Esophagus mucosa (tissue), 1 donor: ENCODE data around the gene SLC37A1. TPM values are rescaled to one million over a fixed set of nuclear protein-coding genes. Genes with fewer than 3 reads are reported as not detected.
A peak's percentile ranks its signal among the peaks of the same experiment; 100 is the strongest.

ENCODE experiments used
- ATAC-seq: fragments of 200-7000 bp; cut with Tn5 transposase; one replicate; pipeline ENCODE4 v1.9.1; 2020
- total RNA-seq: library from RNA; stranded (reverse); gene quantifications from one replicate; pipeline ENCODE4 v1.2.4, GENCODE V29; 2023
- donor health status: DM: yes; HTN: yes; CAD: no.

Gene SLC37A1
- total RNA-seq, 1 donor from 2014 or later: 13.9 TPM

- no peak for ATAC-seq
These were observed 16.5 kb downstream of the SLC37A1 start for GRCh38 chr21:42530167-42530518.

- ATAC-seq: no peak
These were observed 18.1 kb downstream of the SLC37A1 start for GRCh38 chr21:42531771-42532170.

GRCh38 chr21:42532466-42533181 lies 19.0 kb downstream of the SLC37A1 start:
- ATAC-seq: peak; percentile 13

GRCh38 chr21:42533306-42533962 lies 19.8 kb downstream of the SLC37A1 start:
- no peak for ATAC-seq

GRCh38 chr21:42533963-42534355 lies 20.3 kb downstream of the SLC37A1 start:
- ATAC-seq: no peak

GRCh38 chr21:42534421-42535378 lies 21.0 kb downstream of the SLC37A1 start:
- ATAC-seq: peak; percentile 19

GRCh38 chr21:42535602-42536171 lies 22.0 kb downstream of the SLC37A1 start:
- peak; percentile 41 for ATAC-seq

GRCh38 chr21:42536601-42537000 lies 22.9 kb downstream of the SLC37A1 start:
- no peak for ATAC-seq

- ATAC-seq: no peak
These were observed 23.6 kb downstream of the SLC37A1 start for GRCh38 chr21:42537106-42537742.

- ATAC-seq: peak; percentile 58
These were observed 25.0 kb downstream of the SLC37A1 start for GRCh38 chr21:42538479-42539275.

- no peak for ATAC-seq
These were observed 25.7 kb downstream of the SLC37A1 start for GRCh38 chr21:42539342-42539741.

GRCh38 chr21:42539931-42540343 lies 26.3 kb downstream of the SLC37A1 start:
- no peak for ATAC-seq

- ATAC-seq: no peak
These were observed 26.7 kb downstream of the SLC37A1 start for GRCh38 chr21:42540396-42540795.

- no peak for ATAC-seq
These were observed 27.5 kb downstream of the SLC37A1 start for GRCh38 chr21:42541174-42541573.

- no peak for ATAC-seq
These were observed 28.0 kb downstream of the SLC37A1 start for GRCh38 chr21:42541618-42542017.

GRCh38 chr21:42542196-42542595 lies 28.5 kb downstream of the SLC37A1 start:
- no peak for ATAC-seq

GRCh38 chr21:42542596-42542995 lies 28.9 kb downstream of the SLC37A1 start:
- ATAC-seq: no peak

- ATAC-seq: no peak
These were observed 29.6 kb downstream of the SLC37A1 start for GRCh38 chr21:42543106-42543847.

GRCh38 chr21:42544544-42544943 lies 30.9 kb downstream of the SLC37A1 start:
- ATAC-seq: no peak

- ATAC-seq: no peak
These were observed 31.7 kb downstream of the SLC37A1 start for GRCh38 chr21:42545317-42545716.

- ATAC-seq: no peak
These were observed 32.1 kb downstream of the SLC37A1 start for GRCh38 chr21:42545745-42546144.
